Colonic mucosa (tissue), 4 donors: ENCODE data around the gene SMIM38. TPM values are rescaled to one million over a fixed set of nuclear protein-coding genes. Genes with fewer than 3 reads are reported as not detected.

ENCODE experiments used
- DNase-seq: peaks from one replicate; pipeline ENCODE4 v3.0.0-alpha.2; 2020
- H3K27ac ChIP-seq: fragments of 200-600 bp; one replicate; pipeline ENCODE4 v1.8.0; 2021
- H3K27me3 ChIP-seq: fragments of 200-600 bp; one replicate; pipeline ENCODE4 v1.8.0; 2021
- H3K36me3 ChIP-seq: fragments of 200-600 bp; one replicate; pipeline ENCODE4 v1.8.0; 2021
- H3K4me1 ChIP-seq: fragments of 200-600 bp; one replicate; pipeline ENCODE4 v1.8.0; 2021; ENCODE audit warnings: mild to moderate bottlenecking
- H3K4me3 ChIP-seq: fragments of 200-600 bp; one replicate; pipeline ENCODE4 v1.8.0; 2021
- H3K9ac ChIP-seq, 2 donors: one replicate each; pipeline ENCODE4 v1.7.0; 2013; ENCODE audit warnings: control low read depth in 2 of 2, low read depth in 2 of 2, low read length in 2 of 2
- H3K9me3 ChIP-seq: fragments of 200-600 bp; one replicate; pipeline ENCODE4 v1.8.0; 2021
- CTCF ChIP-seq: fragments of 200-600 bp; IDR thresholded peaks from one replicate; pipeline ENCODE4 v1.8.0; 2022; ENCODE audit warnings: antibody characterized with exemption, mild to moderate bottlenecking
- intact Hi-C: fragments of 100-400 bp; cut with DNase I; formaldehyde crosslinking; loops from one replicate; pipeline ENCODE4 v1.14.1; 2022
- total RNA-seq, 2 donors: library from RNA; stranded (reverse); fragmentation: NEBNext Ultra II Directional in 1 of 2; extraction: Animal tissue kit (Norgen Biotek cat#: 25700) in 1 of 2; gene quantifications; one replicate each; pipeline ENCODE4 v1.2.1, GENCODE V29; 2021
- donor health status: healthy.
- donor health status: DM: no; HTN: no; CAD: no.
- donor health status: DM: no; HTN: no; CAD: no.

SMIM38 gene
- total RNA-seq, 2 donors from 2014 or later, result 0.10 TPM; not detected in 1

- no peak overlapping the region for H3K27ac ChIP-seq
- no peaks in the 10 kb centered on the region for H3K9me3 ChIP-seq
- TF ChIP-seq CTCF, result no peak
- H3K9ac ChIP-seq, result no peak overlapping the region
- no peak overlapping the region for H3K4me3 ChIP-seq
- no peaks in the 10 kb centered on the region for H3K27me3 ChIP-seq
- intact Hi-C loops, result no loop called here
- DNase-seq, result no peak
- H3K4me1 ChIP-seq, result no peaks in the 10 kb centered on the region
- no peaks in the 10 kb centered on the region for H3K36me3 ChIP-seq
Measured at GRCh38 chr11:69201066-69201365, 45.3 kb downstream of the SMIM38 start.

- H3K4me3 ChIP-seq, result no peak overlapping the region
- H3K27me3 ChIP-seq, result no peaks in the 10 kb centered on the region
- no peak for DNase-seq
- no peak for TF ChIP-seq CTCF
- H3K27ac ChIP-seq, result no peak overlapping the region
- H3K9ac ChIP-seq, result no peak overlapping the region
- H3K4me1 ChIP-seq, result no peaks in the 10 kb centered on the region
- no peaks in the 10 kb centered on the region for H3K9me3 ChIP-seq
- intact Hi-C loops, result no loop called here
- H3K36me3 ChIP-seq, result no peaks in the 10 kb centered on the region
Measured at GRCh38 chr11:69201764-69202370, 46.1 kb downstream of the SMIM38 start.

- Histone ChIP-seq H3K27ac (no peak overlapping the region), H3K4me3 (no peak overlapping the region), H3K9me3 (no peaks in the 10 kb centered on the region), H3K4me1 (no peaks in the 10 kb centered on the region), H3K27me3 (no peaks in the 10 kb centered on the region), H3K9ac (no peak overlapping the region), H3K36me3 (no peaks in the 10 kb centered on the region)
- no peak for DNase-seq
- intact Hi-C loops, result no loop called here
- no peak for TF ChIP-seq CTCF
Measured at GRCh38 chr11:69202511-69203221, 46.9 kb downstream of the SMIM38 start.

- Histone ChIP-seq H3K4me1 (no peaks in the 10 kb centered on the region), H3K27ac (no peak overlapping the region), H3K9ac (no peak overlapping the region), H3K4me3 (no peak overlapping the region), H3K9me3 (no peaks in the 10 kb centered on the region), H3K27me3 (no peaks in the 10 kb centered on the region), H3K36me3 (no peaks in the 10 kb centered on the region)
- DNase-seq, result no peak
- intact Hi-C loops, result no loop called here
- no peak for TF ChIP-seq CTCF
Measured at GRCh38 chr11:69203381-69203780, 47.6 kb downstream of the SMIM38 start.

- no peak overlapping the region for H3K4me3 ChIP-seq
- H3K36me3 ChIP-seq, result no peaks in the 10 kb centered on the region
- H3K9ac ChIP-seq, result no peak overlapping the region
- H3K4me1 ChIP-seq, result no peaks in the 10 kb centered on the region
- no peaks in the 10 kb centered on the region for H3K9me3 ChIP-seq
- intact Hi-C loops, result no loop called here
- H3K27ac ChIP-seq, result no peak overlapping the region
- no peak for TF ChIP-seq CTCF
- H3K27me3 ChIP-seq, result no peaks in the 10 kb centered on the region
- DNase-seq, result no peak
Measured at GRCh38 chr11:69203901-69204245, 48.1 kb downstream of the SMIM38 start.
